Measurements from ENCODE around the gene FUT3.

FUT3 gene

DNA sequence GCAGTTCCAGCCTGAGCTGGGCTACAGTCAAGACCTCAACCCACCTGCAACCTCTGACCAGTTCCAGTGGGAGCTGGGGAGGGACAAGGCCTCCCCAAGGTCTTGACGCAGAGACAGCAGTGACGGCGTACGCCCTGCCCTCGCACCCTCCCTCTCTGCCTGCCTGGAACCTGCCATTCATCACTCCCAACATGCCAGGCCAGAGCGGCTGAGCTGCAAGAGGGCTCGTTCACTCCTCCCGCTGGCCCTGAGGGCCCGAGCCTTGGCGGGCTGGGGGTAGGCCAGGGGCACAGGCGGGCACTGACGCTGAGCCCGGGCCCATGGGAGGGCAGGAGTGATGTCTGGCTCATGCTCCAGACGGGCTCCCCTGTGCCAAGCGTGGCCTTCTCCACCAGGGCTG, 44.2 kb upstream of the FUT3 start:
- H3K4me3 ChIP-seq (ENCODE audit: control insufficient read depth, low read depth, low read length): no peak overlapping the region
- TF ChIP-seq, protein P1, sequence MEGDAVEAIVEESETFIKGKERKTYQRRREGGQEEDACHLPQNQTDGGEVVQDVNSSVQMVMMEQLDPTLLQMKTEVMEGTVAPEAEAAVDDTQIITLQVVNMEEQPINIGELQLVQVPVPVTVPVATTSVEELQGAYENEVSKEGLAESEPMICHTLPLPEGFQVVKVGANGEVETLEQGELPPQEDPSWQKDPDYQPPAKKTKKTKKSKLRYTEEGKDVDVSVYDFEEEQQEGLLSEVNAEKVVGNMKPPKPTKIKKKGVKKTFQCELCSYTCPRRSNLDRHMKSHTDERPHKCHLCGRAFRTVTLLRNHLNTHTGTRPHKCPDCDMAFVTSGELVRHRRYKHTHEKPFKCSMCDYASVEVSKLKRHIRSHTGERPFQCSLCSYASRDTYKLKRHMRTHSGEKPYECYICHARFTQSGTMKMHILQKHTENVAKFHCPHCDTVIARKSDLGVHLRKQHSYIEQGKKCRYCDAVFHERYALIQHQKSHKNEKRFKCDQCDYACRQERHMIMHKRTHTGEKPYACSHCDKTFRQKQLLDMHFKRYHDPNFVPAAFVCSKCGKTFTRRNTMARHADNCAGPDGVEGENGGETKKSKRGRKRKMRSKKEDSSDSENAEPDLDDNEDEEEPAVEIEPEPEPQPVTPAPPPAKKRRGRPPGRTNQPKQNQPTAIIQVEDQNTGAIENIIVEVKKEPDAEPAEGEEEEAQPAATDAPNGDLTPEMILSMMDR (conservative IDR thresholded peaks at IDR 0.05; ENCODE audit: control insufficient read depth, insufficient read depth, low read depth, low read length): no peak
- DNase-seq (ENCODE audit: low read depth): no peak

DNA sequence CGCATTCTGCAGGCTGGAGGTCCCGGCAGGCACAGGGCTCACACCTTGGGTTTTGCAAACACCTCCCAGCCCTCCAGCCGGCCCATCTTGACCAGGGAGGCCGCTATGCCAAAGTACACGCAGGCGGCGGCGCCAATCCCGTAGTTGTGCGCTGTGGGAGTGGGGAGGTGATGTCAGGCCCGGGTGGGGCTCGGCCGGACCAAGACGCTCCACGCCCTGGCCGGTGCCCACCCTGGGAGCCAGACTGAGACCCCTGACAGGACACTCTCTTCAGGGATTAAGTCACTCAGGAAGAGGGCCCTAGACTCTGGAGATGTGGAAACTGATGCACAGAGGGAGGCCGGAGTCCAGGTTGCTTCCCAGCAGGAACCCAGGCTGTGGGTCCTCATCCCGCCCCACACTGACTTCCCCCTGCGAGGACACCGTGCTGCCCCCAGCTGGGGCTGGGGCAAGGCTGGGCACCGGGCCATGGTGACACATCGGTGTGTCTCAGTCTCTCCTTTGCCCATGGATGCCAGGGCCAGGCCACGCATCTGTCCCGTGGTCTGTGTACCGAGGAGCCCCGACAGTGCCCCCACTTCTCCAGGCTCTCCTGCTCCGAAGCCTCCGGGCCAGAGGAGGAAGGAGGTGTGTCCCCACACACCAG, 43.6 kb upstream of the FUT3 start:
- no peak for DNase-seq (ENCODE audit: low read depth)
- H3K4me3 ChIP-seq (ENCODE audit: control insufficient read depth, low read depth, low read length): no peak overlapping the region
- TF ChIP-seq, protein P1 (conservative IDR thresholded peaks at IDR 0.05; ENCODE audit: control insufficient read depth, insufficient read depth, low read depth, low read length): no peak

DNA sequence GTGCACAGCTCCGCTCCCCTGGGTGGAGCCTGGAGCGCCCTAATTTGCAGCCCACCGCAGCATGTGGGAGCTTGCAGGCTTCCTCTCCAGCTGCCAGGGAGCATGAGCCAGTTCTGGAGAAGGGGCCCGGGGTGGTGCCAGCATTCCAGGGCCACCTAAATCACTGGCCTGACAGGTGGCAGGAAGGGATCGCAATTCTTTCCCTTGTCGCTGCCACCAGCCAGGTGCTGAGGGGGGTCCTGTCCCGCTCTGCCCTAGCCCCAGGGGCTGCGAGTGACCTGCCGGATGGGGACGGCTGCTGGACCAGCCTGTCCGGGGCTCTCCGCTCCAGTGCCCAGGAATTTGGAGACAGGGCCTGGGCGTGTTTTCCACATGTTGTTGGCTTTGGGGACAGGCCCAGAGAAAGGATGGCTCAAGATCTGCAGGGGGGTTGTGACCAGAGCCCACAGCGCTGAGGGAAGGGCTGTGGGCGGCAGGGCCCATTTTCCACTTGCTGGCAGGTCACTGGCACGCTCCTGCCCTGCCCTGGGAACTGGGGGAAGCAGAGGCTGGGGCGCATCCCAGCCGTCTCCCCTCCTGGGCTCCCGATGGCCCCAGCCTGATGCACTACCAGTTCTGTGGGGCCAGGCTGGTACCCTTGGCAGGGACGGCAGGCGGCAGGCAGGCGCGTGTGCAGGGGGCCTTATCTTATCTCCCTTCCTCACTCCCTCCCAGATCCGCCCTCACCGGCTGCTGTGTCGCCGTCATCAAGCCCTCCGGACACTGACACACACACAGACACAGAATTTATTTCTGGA, 42.9 kb upstream of the FUT3 start:
- TF ChIP-seq, protein P1 (conservative IDR thresholded peaks at IDR 0.05; ENCODE audit: control insufficient read depth, insufficient read depth, low read depth, low read length): no peak
- DNase-seq (ENCODE audit: low read depth): no peak
- no peak overlapping the region for H3K4me3 ChIP-seq (ENCODE audit: control insufficient read depth, low read depth, low read length)

DNA sequence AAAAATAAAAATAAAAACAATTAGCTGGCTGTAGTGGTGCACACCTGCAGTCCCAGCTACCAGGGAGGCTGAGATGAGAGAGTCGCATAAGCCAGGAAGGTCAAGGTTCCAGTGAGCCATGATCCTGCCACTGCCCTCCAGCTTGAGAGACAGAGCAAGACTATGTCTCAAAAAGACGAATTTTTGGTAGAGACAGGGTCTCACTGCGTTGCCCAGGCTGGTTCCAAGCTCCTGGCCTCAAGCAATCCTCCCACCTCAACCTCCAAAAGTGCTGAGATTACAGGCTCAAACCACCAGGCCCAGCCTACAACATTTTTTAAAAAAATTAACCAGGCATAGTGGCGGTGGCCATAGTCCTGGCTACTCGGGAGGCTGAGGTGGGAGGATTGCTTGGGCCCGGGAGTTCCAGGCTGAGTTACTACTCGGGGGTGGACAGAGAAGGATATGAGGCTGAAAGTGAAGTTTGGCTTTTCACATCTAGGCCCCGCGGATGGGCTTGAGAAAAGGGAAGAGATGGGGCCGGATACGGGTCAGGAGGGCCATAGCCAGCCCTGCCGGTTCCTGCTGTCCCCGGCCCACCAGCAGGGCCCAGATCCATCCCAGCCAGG, 42.2 kb upstream of the FUT3 start:
- no peak for DNase-seq (ENCODE audit: low read depth)
- H3K4me3 ChIP-seq (ENCODE audit: control insufficient read depth, low read depth, low read length): no peak overlapping the region
- TF ChIP-seq, protein P1 (conservative IDR thresholded peaks at IDR 0.05; ENCODE audit: control insufficient read depth, insufficient read depth, low read depth, low read length): no peak

DNA sequence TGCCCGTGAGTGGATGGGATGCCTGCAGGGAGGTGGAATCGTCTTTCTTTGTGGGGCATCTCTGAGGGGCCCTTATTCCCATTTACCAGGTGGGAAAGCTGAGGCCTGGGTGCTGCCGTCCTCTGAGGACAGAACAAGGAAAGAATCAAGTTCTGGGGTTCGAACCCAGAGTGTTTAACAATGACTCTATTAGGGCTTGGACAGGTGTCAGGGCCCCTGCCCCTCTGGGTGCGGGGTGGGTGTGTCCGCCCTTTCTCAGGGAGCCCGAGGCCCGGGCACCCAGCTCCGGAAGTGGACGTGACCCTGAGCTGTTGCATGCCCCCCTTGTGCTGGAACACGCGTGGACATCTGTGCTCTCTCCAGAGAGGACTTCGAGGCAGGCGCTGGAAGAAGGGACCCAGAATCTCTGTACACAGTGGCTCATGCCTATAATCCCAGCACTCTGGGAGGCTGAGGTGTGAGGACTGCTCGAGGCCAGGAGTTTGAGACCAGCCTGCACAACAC, 41.6 kb upstream of the FUT3 start:
- no peak overlapping the region for H3K4me3 ChIP-seq (ENCODE audit: control insufficient read depth, low read depth, low read length)
- TF ChIP-seq, protein P1 (conservative IDR thresholded peaks at IDR 0.05; ENCODE audit: control insufficient read depth, insufficient read depth, low read depth, low read length): no peak
- DNase-seq (ENCODE audit: low read depth): no peak

DNA sequence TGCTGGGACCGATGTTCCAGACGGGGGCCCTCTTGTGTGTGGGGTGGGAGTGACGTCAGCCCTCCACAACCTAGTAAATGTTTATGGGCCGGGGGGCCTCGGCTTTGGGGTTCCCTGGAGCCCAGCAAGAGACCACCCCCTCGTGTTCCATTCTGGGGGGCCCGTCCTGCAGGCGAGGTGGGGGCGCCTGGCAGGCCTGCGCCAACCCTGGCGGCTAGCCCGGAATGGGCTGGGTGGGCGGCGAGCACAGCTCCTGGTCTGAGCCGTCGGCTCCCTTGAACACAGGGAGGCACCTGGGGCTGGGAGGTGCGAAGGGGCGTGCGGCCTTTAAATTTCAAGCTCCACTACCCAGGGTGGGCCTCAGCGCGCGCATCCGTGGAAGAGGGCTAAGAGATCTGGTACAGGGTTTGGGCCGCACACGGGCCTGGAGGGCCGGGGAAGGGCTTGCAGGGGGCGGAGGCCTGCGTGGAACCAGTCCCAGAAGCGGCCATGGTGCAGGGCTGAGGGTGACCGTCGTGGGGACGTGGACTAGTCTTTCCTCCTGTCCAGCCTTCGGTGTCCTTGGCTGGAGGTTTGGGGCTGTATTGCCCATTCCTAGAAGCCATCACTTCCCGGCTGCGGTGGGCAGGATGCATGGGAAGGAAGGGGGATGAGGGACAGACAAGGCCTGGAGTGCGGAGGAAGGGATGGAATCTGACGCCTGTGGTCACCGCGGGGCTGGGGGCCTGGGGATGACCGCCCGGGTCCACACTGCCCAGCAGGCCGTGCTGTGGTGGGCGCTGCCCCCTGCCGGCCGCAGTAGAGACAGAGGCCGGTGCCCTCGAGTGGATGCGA, 40.9 kb upstream of the FUT3 start:
- H3K4me3 ChIP-seq (ENCODE audit: control insufficient read depth, low read depth, low read length): no peak overlapping the region
- DNase-seq (ENCODE audit: low read depth): peak; percentile 35
- TF ChIP-seq, protein P1 (conservative IDR thresholded peaks at IDR 0.05; ENCODE audit: control insufficient read depth, insufficient read depth, low read depth, low read length): peak; percentile 60
